ENCODE measurements around the gene ZNF674.
"Not testable (repeated sequence)": the region's sequence is repeated elsewhere in the genome, so short reads cannot be mapped to it uniquely, and the experiment has no call there.

The ZNF674 gene

GRCh38 chrX:46488712-46489111, 56.5 kb downstream of the ZNF674 start:
- POLR2A ChIA-PET: no interaction called here
- TF ChIP-seq CTCF (IDR thresholded peaks at IDR 0.05; ENCODE audit: insufficient read depth, low read length, missing control alignments): no peak

GRCh38 chrX:46485897-46486296, 59.3 kb downstream of the ZNF674 start:
- no peak for TF ChIP-seq CTCF (IDR thresholded peaks at IDR 0.05; ENCODE audit: insufficient read depth, low read length, missing control alignments)
- no peak overlapping the region for H3K4me3 ChIP-seq (ENCODE audit: low read depth, low read length)
- DNase-seq (ENCODE audit: low read depth, low spot score): no peak
- ChIA-PET POLR2A (no interaction called here), CTCF (no interaction called here)

More at GRCh38 chrX:46488712-46489111, 56.5 kb downstream of the ZNF674 start:
- CTCF ChIA-PET: no interaction called here
- H3K4me3 ChIP-seq (ENCODE audit: low read depth, low read length): no peak overlapping the region
- no peak for DNase-seq (ENCODE audit: low read depth, low spot score)

GRCh38 chrX:46478634-46479033, 66.6 kb downstream of the ZNF674 start:
- DNase-seq (ENCODE audit: low read depth, low spot score); POLR2A ChIA-PET; H3K4me3 ChIP-seq (ENCODE audit: low read depth, low read length); CTCF ChIA-PET: not testable (repeated sequence)

DNA sequence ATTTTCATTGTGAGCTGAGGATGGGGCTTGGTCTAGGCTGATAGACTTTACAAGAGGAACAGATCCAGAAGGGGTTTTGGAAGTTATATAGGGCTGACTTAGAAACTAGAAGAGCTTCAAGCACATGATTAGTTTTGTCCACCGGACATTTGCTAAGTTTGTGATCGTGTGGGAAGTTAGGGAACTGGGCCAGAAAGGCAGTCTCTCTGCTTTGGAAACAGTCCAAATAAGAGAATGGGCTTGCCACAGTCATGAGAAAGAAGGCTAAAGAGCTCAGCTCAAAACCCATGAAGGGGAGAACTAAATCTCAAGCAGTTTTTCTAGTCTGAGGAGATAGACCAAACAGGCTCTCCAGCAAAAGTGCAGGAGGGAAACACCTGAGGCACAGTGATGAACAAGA, 67.8 kb downstream of the ZNF674 start:
- CTCF ChIA-PET: no interaction called here
- no peak for TF ChIP-seq CTCF (IDR thresholded peaks at IDR 0.05; ENCODE audit: insufficient read depth, low read length, missing control alignments)
- POLR2A ChIA-PET: no interaction called here
- no peak overlapping the region for H3K4me3 ChIP-seq (ENCODE audit: low read depth, low read length)
- DNase-seq (ENCODE audit: low read depth, low spot score): no peak

GRCh38 chrX:46465203-46465602, 80.0 kb downstream of the ZNF674 start:
- no peak for DNase-seq (ENCODE audit: low read depth, low spot score)

DNA sequence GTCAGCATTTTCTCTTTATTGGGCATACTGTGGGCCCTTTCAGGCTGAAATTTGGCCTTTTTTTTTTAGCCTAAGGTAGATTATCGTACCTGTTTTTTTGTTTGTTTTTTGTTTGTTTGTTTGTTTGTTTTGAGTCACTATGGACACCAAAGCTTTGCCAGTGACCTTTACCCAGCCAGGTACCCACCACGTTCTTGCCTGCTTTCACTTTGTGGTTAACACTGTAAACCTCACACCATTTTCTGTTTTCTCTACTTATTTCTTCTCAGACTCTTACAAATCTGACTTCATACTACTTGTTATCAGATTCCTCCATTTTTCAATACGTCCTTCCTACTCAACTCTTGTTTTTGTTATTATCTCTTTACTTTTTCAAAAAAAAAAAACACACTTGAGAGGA, 81.5 kb downstream of the ZNF674 start:
- no peak for DNase-seq (ENCODE audit: low read depth, low spot score)
- H3K4me3 ChIP-seq (ENCODE audit: low read depth, low read length): no peak overlapping the region
- TF ChIP-seq CTCF (IDR thresholded peaks at IDR 0.05; ENCODE audit: insufficient read depth, low read length, missing control alignments): no peak
- CTCF ChIA-PET: no interaction called here
- POLR2A ChIA-PET: no interaction called here

More at GRCh38 chrX:46465203-46465602, 80.0 kb downstream of the ZNF674 start:
- ChIA-PET POLR2A (no interaction called here), CTCF (no interaction called here)
- TF ChIP-seq CTCF (IDR thresholded peaks at IDR 0.05; ENCODE audit: insufficient read depth, low read length, missing control alignments): no peak
- H3K4me3 ChIP-seq (ENCODE audit: low read depth, low read length): no peak overlapping the region

GRCh38 chrX:46461660-46462191, 83.5 kb downstream of the ZNF674 start:
- ChIA-PET POLR2A (no interaction called here), CTCF (no interaction called here)
- H3K4me3 ChIP-seq (ENCODE audit: low read depth, low read length): no peak overlapping the region
- DNase-seq (ENCODE audit: low read depth, low spot score): no peak
- no peak for TF ChIP-seq CTCF (IDR thresholded peaks at IDR 0.05; ENCODE audit: insufficient read depth, low read length, missing control alignments)

GRCh38 chrX:46460801-46461659, 84.2 kb downstream of the ZNF674 start:
- CTCF ChIA-PET; DNase-seq (ENCODE audit: low read depth, low spot score); H3K4me3 ChIP-seq (ENCODE audit: low read depth, low read length); POLR2A ChIA-PET: not testable (repeated sequence)

Measured in AG04449 (cell line).